HG03159 (cell line): ENCODE data around the gene TRIM3.

Source experiments
- ATAC-seq: cut with Tn5 transposase; IDR thresholded peaks from one replicate; pipeline ENCODE4 v1.9.1; 2021; ENCODE audit warnings: mild to moderate bottlenecking, moderate library complexity; ENCODE audit not compliant: unreplicated experiment

TRIM3 gene

GRCh38 chr11:6404342-6405051 is 69.2 kb downstream of the TRIM3 start:
- ATAC-seq, result no peak

GRCh38 chr11:6403539-6403938 is 70.2 kb downstream of the TRIM3 start:
- no peak for ATAC-seq

GRCh38 chr11:6402561-6402981 is 71.2 kb downstream of the TRIM3 start:
- peak; percentile 83 for ATAC-seq

- ATAC-seq, result peak; percentile 35
Measured at GRCh38 chr11:6402061-6402470, 71.7 kb downstream of the TRIM3 start.

GRCh38 chr11:6401464-6401863 is 72.3 kb downstream of the TRIM3 start:
- no peak for ATAC-seq

GRCh38 chr11:6400431-6401345 is 73.1 kb downstream of the TRIM3 start:
- ATAC-seq, result no peak
